ENCODE data around the gene TEX54.

- no peak for TF ChIP-seq CTCF (optimal IDR thresholded peaks at IDR 0.05 in 1 of 3, IDR thresholded peaks at IDR 0.05 in 1 of 3, conservative IDR thresholded peaks at IDR 0.05 in 1 of 3; ENCODE audit: extremely low read depth in 1 of 3, insufficient read depth in 2 of 3, low read length in 3 of 3)
- TF ChIP-seq EZH2 (IDR thresholded peaks at IDR 0.05; ENCODE audit: low read length): no peak
Observed at GRCh38 chr11:62880231-62880802, 47.7 kb upstream of the TEX54 start.
